ENCODE results near the gene NOXA1. TPM values are rescaled to one million over a fixed set of nuclear protein-coding genes. Genes with fewer than 3 reads are reported as not detected.
"Not testable (repeated sequence)": the region's sequence is repeated elsewhere in the genome, so short reads cannot be mapped to it uniquely, and the experiment has no call there.

Gene NOXA1
- total and polyA plus RNA-seq, 8 donors = 6.6 to 45.5 (median 12.6) TPM

DNA sequence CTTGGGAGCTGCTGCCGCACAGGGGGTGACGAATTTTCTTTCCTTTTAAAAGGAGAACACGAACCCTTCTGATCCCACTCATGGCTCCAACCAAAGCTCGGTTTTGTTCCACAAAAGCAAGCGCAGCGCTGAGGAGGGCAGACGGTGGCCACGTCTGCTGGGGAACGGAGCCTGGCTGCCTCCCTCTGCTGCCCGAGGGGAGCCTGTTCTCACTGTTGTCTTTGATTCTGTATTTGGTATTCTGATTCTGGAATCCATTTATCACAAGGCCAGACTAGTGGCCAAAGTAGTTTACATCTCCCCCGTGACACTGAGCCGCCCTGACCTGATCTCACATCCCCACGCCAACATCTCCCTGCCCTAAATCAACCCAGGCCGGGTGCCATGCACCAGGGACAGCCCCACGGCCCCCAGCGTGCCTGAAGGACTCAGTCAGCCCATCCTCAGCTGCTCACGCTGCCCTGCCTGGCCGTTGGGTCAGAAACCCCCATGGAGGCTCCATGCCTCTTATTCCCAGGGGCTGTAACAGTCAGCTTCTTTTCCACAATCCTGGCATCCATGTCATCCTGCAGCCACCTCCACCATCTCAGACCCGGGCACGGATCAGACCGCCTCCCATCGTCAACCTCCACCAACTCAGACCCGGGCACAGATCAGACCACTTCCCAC, 42.7 kb downstream of the NOXA1 start:
- Histone ChIP-seq H3K27me3 (no peaks in the 10 kb centered on the region), H3K4me1 (no peaks in the 10 kb centered on the region), H3K9me3 (no peaks in the 10 kb centered on the region), H3K36me3 (no peaks in the 10 kb centered on the region), H3K27ac (no peak overlapping the region), H3K4me3 (no peak overlapping the region)
- ATAC-seq = no peak
- TF ChIP-seq, protein P1, sequence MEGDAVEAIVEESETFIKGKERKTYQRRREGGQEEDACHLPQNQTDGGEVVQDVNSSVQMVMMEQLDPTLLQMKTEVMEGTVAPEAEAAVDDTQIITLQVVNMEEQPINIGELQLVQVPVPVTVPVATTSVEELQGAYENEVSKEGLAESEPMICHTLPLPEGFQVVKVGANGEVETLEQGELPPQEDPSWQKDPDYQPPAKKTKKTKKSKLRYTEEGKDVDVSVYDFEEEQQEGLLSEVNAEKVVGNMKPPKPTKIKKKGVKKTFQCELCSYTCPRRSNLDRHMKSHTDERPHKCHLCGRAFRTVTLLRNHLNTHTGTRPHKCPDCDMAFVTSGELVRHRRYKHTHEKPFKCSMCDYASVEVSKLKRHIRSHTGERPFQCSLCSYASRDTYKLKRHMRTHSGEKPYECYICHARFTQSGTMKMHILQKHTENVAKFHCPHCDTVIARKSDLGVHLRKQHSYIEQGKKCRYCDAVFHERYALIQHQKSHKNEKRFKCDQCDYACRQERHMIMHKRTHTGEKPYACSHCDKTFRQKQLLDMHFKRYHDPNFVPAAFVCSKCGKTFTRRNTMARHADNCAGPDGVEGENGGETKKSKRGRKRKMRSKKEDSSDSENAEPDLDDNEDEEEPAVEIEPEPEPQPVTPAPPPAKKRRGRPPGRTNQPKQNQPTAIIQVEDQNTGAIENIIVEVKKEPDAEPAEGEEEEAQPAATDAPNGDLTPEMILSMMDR (IDR thresholded peaks at IDR 0.05) = no peak
- no peak for FAIRE-seq
- 89 to 91% methylated on average over 23 of the region's 23 CpGs for WGBS, 2 donors
- intact Hi-C loops (cut with DNase I) = no loop called here
- peak in 3 of 6 donors; percentile 17 to 52 (median 19) for DNase-seq

DNA sequence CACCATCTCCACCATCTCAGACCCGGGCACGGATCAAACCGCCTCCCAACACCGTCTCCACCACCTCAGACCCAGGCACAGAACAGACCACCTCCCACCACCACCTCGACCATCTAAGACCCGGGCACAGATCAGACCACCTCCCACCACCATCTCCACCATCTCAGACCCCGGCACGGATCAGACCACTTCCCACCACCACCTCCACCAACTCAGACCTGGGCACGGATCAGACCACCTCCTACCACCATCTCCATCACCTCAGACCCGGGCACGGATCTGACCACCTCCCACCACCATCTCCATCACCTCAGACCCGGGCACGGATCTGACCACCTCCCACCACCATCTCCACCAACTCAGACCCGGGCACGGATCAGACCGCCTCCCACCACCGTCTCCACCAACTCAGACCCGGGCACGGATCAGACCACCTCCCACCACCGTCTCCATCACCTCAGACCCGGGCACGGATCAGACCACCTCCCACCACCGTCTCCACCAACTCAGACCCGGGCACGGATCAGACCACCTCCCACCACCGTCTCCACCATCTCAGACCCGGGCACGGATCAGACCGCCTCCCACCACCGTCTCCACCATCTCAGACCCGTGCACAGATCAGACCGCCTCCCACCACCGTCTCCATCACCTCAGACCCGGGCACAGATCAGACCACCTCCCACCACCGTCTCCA, 43.3 kb downstream of the NOXA1 start:
- FAIRE-seq; H3K36me3 ChIP-seq; H3K4me1 ChIP-seq; ATAC-seq; H3K27ac ChIP-seq; H3K27me3 ChIP-seq; intact Hi-C loops (cut with DNase I); H3K4me3 ChIP-seq; H3K9me3 ChIP-seq: not testable (repeated sequence)
- WGBS, 2 donors = 90 to 91% methylated on average over 35 of the region's 35 CpGs
- peak in 2 of 6 donors; percentile 3 to 44 for DNase-seq

DNA sequence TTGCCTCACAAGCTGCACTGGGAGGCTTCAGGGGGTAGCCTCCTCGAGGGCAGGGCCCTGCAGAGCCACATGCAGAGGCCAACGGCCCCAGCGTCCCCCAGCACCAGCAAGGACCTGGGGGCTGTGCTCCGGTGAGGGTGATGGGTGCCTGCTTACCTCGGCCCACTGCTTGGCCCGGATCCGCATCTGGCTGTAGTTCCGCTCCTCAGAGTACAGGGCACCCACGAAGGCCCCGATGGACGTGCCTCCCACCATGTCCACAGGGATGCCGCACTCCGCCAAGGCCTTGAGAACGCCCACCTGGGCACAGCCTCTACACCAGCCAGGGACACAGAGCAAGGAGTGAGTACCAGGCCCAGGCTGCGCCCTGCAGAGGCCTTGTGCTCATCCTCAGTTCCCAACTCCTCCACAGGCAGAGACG, 44.0 kb downstream of the NOXA1 start:
- no peak for ATAC-seq
- Histone ChIP-seq H3K27me3 (no peaks in the 10 kb centered on the region), H3K4me3 (no peak overlapping the region), H3K4me1 (no peaks in the 10 kb centered on the region), H3K27ac (no peak overlapping the region), H3K9me3 (no peaks in the 10 kb centered on the region), H3K36me3 (no peaks in the 10 kb centered on the region)
- intact Hi-C loops (cut with DNase I) = no loop called here
- no peak for FAIRE-seq
- DNase-seq = peak in 2 of 6 donors; percentile 25 to 60
- 89 to 94% methylated on average over 16 of the region's 16 CpGs for WGBS, 2 donors
- TF ChIP-seq, protein P1 (IDR thresholded peaks at IDR 0.05) = no peak

DNA sequence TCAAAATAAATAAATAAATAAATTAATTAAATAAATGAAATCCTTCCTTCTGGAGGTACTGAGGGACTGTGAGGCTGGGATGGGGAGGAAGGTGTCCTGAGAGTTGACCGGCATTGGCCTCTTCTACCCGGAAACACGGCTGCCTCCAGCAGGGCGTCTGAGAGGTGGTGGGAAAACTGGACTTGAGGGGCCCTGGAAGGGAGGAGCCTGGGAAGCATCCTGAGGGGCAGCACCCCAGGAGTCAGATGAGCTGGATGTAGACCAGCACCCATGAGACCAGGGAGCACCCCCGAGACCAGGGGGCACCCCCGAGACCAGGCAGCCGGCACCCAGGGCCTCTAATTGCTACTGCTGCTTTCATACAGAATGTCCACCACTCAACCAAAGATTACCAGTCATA, 44.7 kb downstream of the NOXA1 start:
- DNase-seq = no peak
- 97 to 99% methylated on average over 7 of the region's 7 CpGs for WGBS, 2 donors

DNA sequence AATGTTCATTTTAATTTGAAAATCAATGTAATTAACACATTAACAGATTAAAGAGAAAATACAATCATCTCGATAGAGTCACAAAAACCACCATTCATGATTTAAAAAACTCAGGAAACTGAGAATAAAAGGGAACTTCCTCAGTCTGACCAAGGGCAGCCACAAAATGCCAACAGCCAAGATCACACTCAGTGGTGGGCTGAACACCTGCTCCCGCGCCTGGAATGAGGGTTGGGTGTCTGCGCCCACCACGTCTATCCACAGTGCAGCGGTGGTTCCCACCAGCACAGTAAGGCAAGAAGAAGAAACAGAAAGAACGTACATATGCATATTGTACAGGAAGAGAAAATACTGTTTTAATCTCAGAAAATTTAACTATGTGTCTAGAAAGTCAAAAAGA, 47.6 kb downstream of the NOXA1 start:
- Histone ChIP-seq H3K4me1 (no peaks in the 10 kb centered on the region), H3K4me3 (no peak overlapping the region), H3K27me3 (no peaks in the 10 kb centered on the region), H3K27ac (no peak overlapping the region), H3K36me3 (no peaks in the 10 kb centered on the region), H3K9me3 (no peaks in the 10 kb centered on the region)
- no peak for FAIRE-seq
- intact Hi-C loops (cut with DNase I) = no loop called here
- TF ChIP-seq, protein P1 (IDR thresholded peaks at IDR 0.05) = no peak
- ATAC-seq = no peak
- DNase-seq = peak in 1 of 6 donors; percentile 3
- WGBS, 2 donors = 86 to 87% methylated on average over 7 of the region's 7 CpGs

More for the DNA sequence above, 44.7 kb downstream of the NOXA1 start:
- TF ChIP-seq, protein P1 (IDR thresholded peaks at IDR 0.05) = no peak
- intact Hi-C loops (cut with DNase I) = no loop called here
- H3K27ac ChIP-seq = no peak overlapping the region
- no peaks in the 10 kb centered on the region for H3K27me3 ChIP-seq
- ATAC-seq (no peak), FAIRE-seq (no peak)
- H3K4me3 ChIP-seq = no peak overlapping the region
- H3K9me3 ChIP-seq = no peaks in the 10 kb centered on the region
- H3K4me1 ChIP-seq = no peaks in the 10 kb centered on the region
- H3K36me3 ChIP-seq = no peaks in the 10 kb centered on the region

Data from pancreas (tissue), 10 donors.